Left renal pelvis (tissue), 4 donors: Measurements from ENCODE around the gene REC114. TPM values are rescaled to one million over a fixed set of nuclear protein-coding genes. Genes with fewer than 3 reads are reported as not detected.
"Not testable (repeated sequence)": the region's sequence is repeated elsewhere in the genome, so short reads cannot be mapped to it uniquely, and the experiment has no call there.

ENCODE experiments used
- DNase-seq, 4 donors: peaks; one replicate each; pipeline ENCODE4 v3.0.0-alpha.2; 2013; ENCODE audit warnings: low read depth in 4 of 4, low spot score in 3 of 4
- polyA plus RNA-seq, 4 donors: library from polyadenylated mRNA; unstranded; fragments of 120-200 nt; gene quantifications; one replicate each; pipeline ENCODE4 v1.2.1, GENCODE V29; 2013; ENCODE audit not compliant: insufficient read length in 4 of 4

The REC114 gene
- polyA plus RNA-seq, 4 donors = not detected

GRCh38 chr15:73454096-73454495 lies 11.1 kb downstream of the REC114 start:
- DNase-seq = no peak

DNA sequence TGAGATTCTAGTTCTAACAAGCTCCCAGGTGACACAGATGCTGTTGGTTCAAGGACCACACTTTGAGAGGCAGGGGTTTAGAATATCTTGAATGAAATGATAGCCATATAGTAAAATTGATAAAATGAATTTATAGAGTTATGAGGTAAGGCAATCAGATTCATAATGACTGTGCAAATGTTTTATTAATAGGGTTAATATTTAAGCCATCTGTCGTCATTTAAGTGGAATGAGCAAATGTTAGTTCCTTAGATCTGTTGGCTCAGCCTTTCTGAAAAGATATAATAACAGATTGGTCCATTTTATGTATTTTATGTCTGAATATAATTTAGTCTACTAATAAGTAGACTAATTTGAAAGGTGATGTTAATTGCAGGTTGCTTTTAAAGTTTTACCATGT lies 12.9 kb downstream of the REC114 start:
- DNase-seq = no peak

DNA sequence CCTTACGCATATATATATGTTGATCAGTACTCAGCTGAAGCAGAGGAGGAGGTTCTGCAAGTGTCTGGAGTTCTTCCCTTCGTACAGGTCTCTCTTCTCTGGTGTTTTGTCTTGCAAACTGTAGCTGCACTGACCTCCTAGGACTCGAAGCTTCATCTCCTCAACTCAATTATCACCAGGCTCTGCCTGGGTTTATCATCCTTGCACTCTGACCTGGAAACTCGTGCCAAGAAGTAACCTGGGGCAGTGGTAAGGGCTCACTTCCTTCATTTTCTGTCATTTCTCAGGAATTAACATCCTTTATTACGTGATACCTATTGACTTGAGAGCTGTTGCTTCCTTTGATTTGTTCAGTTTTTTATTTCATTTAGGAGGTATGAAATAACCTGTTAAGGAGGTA lies 14.4 kb downstream of the REC114 start:
- no peak for DNase-seq

GRCh38 chr15:73460662-73461061 lies 17.7 kb downstream of the REC114 start:
- DNase-seq = no peak

DNA sequence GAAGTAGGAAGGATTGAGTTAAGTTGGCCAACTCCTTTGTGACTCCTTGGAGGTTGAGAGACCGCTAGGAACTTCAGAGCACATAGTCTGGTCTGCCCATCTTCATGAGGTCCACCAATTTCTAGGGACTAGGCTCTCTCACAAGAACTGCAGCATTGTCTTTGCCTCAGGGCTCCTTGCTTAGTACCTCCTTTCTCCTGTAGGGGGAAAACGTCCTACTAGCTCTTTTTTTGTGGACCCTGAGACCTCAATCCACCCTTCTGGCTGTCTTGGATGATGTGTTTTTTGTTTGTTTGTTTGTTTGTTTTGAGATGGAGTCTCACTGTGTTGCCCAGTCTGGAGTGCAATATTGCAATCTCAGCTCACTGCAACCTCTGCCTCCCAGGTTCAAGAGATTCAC lies 21.6 kb downstream of the REC114 start:
- DNase-seq = no peak

GRCh38 chr15:73467758-73468157 lies 24.8 kb downstream of the REC114 start:
- no peak for DNase-seq

- DNase-seq = no peak
Measured at GRCh38 chr15:73474785-73475184, 31.8 kb downstream of the REC114 start.

- no peak for DNase-seq
Measured at GRCh38 chr15:73476704-73477216, 33.8 kb downstream of the REC114 start.

DNA sequence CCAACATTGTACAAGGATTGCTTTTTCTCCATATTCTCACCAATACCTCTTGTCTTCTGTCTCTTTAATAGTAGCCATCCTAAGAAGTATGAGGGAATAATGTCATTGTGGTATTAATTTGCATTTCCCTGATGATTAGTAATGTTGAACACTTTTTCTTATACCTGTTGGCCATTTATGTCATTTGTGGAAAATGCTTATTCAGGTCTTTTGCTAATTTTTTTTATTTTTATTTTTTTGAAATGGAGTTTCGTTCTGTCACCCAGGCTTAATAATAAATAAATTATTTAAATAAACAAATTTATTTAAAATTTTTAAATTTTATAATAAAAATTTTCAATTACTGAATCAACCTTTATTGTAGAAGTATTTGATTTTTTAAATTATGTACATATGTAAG lies 37.1 kb downstream of the REC114 start:
- no peak for DNase-seq

- DNase-seq = no peak
Measured at GRCh38 chr15:73482166-73482565, 39.2 kb downstream of the REC114 start.

DNA sequence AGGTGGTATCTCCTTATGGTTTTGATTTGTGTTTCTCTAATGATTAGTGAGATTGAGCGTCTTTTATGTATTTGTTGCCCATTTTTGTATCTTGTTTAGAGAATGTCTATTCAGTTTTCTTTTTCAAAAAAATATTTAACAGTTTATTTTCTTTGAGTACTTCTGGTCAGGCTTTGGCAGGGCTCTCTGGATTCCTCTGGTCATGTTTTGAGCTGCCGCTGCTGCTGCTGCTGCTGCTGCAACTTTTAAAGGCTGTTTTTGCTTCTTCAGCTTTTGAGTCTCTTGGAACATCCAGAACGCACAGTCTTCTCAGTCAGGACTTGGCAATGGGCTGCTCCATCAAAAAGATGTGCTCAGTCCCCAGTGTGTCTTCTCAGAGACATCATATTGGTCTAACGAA lies 40.1 kb downstream of the REC114 start:
- DNase-seq = no peak

DNA sequence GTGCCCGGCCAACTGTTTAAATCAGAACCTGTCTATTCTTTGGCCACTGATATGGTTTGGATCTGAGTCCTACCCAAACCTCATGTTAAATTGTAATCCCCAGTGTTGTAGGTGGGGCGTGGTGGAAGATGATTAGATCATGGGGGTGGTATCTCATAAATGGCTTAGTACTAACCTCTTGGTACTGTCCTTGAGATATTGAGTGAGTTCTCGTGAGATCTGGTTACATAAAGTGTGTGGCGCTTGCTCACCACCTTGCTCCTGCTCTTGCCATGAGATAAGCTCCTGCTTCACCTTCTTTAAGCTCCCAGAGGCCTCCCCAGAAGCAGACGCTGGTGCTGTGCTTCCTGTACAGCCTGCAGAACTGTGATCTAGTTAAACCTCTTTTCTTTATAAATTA lies 42.4 kb downstream of the REC114 start:
- DNase-seq = no peak

DNA sequence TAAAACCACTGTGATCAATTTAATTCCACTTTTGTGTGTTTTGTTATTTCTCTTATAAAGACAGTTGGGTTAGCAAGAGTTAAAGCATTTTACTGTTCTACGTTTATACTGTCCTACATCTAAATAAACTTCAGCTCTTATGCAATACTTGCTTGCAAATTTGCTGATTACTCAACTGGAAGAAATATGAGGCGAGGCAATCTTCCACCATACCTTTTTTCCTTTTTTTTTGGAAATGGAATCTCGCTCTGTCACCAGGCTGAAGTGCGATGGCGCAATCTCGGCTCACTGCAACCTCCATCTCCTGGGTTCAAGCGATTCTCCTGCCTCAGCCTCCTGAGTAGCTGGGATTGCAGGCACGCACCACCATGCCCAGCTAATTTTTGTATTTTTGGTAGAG lies 42.9 kb downstream of the REC114 start:
- not testable (repeated sequence) for DNase-seq

GRCh38 chr15:73488698-73489097 lies 45.7 kb downstream of the REC114 start:
- no peak for DNase-seq

DNA sequence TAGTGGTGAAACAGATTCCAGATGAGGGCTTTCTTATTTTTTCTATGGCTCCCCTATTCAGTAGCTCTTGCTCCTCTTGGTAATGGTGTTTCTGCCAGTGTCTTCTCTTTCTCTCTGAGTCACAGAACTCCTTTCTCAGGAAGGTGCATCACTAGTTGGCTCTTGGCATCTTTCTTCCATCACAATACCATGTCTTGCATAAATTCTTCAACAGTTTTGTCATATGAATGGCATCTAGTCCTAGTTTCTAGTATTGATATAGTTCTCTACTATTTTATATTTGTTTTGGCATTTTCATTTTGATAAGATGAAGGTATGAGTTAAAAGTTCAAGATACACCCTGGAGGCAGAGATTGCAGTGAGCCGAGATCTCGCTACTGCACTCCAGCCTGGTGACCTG lies 51.0 kb downstream of the REC114 start:
- no peak for DNase-seq

DNA sequence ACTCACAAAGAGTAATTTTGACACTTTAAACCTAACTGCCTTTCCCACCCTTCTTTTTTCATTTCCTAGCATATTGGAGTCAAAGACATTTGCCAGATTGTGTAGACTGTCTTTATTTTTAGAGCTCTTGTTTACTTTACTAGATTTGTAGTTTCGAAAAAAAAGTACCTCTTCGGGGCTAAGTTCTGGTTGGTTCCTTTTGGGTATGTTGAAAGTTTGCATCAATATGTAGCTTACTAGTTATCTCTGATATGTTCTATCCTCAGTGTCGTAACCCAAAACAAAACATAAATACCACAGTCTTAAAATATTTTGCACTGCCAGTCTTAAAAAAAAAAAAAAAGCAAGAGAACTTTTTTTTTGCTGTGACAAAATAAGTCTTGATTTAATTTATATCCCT lies 52.2 kb downstream of the REC114 start:
- no peak for DNase-seq

- DNase-seq = no peak
Measured at GRCh38 chr15:73500696-73501095, 57.7 kb downstream of the REC114 start.

DNA sequence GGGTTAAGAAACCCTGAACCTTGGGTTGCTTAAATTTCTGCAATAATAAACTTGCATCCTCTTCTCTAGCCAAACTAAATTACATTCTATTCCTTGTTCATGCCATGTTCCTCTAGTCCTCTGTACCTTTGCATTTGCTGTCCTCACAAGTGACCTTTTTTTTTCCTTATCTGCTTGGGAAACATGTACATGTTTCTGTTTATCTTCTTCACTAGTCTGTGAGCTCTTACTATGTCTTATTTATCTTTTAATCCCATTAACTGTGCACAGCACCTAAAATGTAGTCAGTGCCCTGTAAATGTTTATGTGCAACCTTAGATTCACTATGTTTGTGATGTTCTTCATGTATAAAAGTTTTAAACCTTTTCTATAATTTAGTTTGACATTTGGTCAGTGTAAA lies 61.9 kb downstream of the REC114 start:
- no peak for DNase-seq

GRCh38 chr15:73515527-73515926 lies 72.6 kb downstream of the REC114 start:
- no peak for DNase-seq

- DNase-seq = no peak
Measured at GRCh38 chr15:73517566-73517965, 74.6 kb downstream of the REC114 start.

- DNase-seq = no peak
Measured at GRCh38 chr15:73518180-73518862, 75.4 kb downstream of the REC114 start.

DNA sequence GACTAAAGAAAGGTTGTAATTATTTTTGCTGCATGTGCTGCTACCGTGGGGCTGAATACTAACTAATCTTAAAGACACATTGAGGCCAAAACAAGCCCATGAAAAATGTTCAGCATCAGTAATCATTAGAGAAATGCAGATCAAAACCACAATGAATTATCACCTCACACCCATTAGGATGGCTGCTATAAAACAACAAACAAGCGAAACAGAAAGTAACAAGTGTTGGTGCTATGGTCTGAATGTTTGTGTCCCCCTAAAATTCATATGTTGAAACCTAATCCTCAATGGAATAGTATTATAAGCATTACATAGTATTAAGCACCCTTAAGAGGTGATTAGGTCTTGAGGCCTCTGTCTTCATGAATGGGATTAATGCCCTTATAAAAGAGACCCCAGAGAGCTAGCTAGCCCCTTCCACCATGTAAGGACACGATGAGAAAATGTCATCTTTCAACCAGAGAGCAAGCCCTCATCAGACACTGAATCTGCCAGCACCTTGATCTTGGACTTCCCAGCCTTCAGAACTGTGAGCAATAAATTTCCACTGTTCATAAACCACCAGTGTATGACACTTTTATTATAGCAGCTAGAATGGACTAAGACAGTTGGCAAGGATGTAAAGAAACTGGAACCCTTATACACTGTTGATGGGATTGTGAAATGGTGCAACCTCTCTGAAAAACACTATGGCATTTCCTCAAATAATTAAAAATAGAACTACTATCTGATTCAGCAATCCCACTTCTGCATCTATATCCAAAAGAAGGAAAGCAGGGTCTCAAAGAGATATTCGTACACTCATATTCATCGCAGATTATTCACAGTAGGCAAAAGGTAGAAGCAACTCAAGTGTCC lies 76.1 kb downstream of the REC114 start:
- no peak for DNase-seq
